Measurements from ENCODE around the gene PRDM16. TPM values are rescaled to one million over a fixed set of nuclear protein-coding genes. Genes with fewer than 3 reads are reported as not detected.

The PRDM16 gene
- total RNA-seq, 1 experiment from 2014 or later: 1.6 TPM

- H3K4me3 Mint-ChIP-seq: peak overlapping the region; percentile 74
- no peaks in the 10 kb centered on the region for H3K9me3 Mint-ChIP-seq
- DNase-seq (ENCODE audit: low spot score) (peak; percentile 88), ATAC-seq (peak; percentile 74)
- no peaks in the 10 kb centered on the region; the same call in 1 of the 2 replicates for H3K27me3 Mint-ChIP-seq (ENCODE audit: low read depth)
- ChIA-PET POLR2A (interaction anchor here (0.9 kb wide), 1 partner anchor 17 kb away, joined by 4 read pairs; no protein-coding TSS in a partner anchor), CTCF (interaction anchor here (0.7 to 3.8 kb wide), 3 partner anchors 18 to 47 kb away, joined by 3 to 165 read pairs (median 5); no protein-coding TSS in a partner anchor)
- H3K27ac Mint-ChIP-seq: peak overlapping the region; percentile 70
- 0 out of 2 replicates have a peak, but pooled peaks cover 2% of the 10 kb centered on the region for H3K36me3 Mint-ChIP-seq
- H3K4me1 Mint-ChIP-seq: peaks cover 14% of the 10 kb centered on the region
- TF ChIP-seq USF2 (CRISPR knock-in tag; IDR thresholded peaks at IDR 0.05): no peak
- no peak for TF ChIP-seq ZNF219 (CRISPR knock-in tag; IDR thresholded peaks at IDR 0.05; ENCODE audit: borderline replicate concordance)
- TF ChIP-seq TP53 (CRISPR knock-in tag; IDR thresholded peaks at IDR 0.05): no peak
- no peak for TF ChIP-seq ZMAT4 (CRISPR knock-in tag; IDR thresholded peaks at IDR 0.05)
- TF ChIP-seq TEAD1 (CRISPR knock-in tag; IDR thresholded peaks at IDR 0.05): 0 out of 2 replicates have a peak, but pooled peaks have one; percentile 9
- TF ChIP-seq FOXP4 (CRISPR knock-in tag; IDR thresholded peaks at IDR 0.05): no peak
- TF ChIP-seq ZBTB21 (CRISPR knock-in tag; IDR thresholded peaks at IDR 0.05; ENCODE audit: borderline replicate concordance): no peak
- no peak for TF ChIP-seq FOXP1 (CRISPR knock-in tag; IDR thresholded peaks at IDR 0.05; ENCODE audit: borderline replicate concordance)
- TF ChIP-seq ZNF138 (CRISPR knock-in tag; conservative IDR thresholded peaks at IDR 0.05): no peak
- no peak for TF ChIP-seq ATF1 (CRISPR knock-in tag; IDR thresholded peaks at IDR 0.05)
- TF ChIP-seq SP1 (CRISPR knock-in tag; conservative IDR thresholded peaks at IDR 0.05): peak; percentile 58; the same call in 1 of the 2 replicates
- TF ChIP-seq ZNF121 (CRISPR knock-in tag; IDR thresholded peaks at IDR 0.05): no peak
- TF ChIP-seq PRDM15 (CRISPR knock-in tag; IDR thresholded peaks at IDR 0.05): no peak
- TF ChIP-seq AR (CRISPR knock-in tag; IDR thresholded peaks at IDR 0.05): no peak
- TF ChIP-seq NR3C1 (CRISPR knock-in tag; conservative IDR thresholded peaks at IDR 0.05; ENCODE audit: low read depth): no peak
- TF ChIP-seq FOXK1 (CRISPR knock-in tag; IDR thresholded peaks at IDR 0.05): peak; percentile 11; the same call in 1 of the 2 replicates
- no peak for TF ChIP-seq HMGA2 (CRISPR knock-in tag; IDR thresholded peaks at IDR 0.05)
- no peak for TF ChIP-seq IRF1 (CRISPR knock-in tag; IDR thresholded peaks at IDR 0.05)
- no peak for TF ChIP-seq MXD4 (CRISPR knock-in tag; IDR thresholded peaks at IDR 0.05; ENCODE audit: borderline replicate concordance)
- no peak for TF ChIP-seq ZNF317 (CRISPR knock-in tag; IDR thresholded peaks at IDR 0.05; ENCODE audit: borderline replicate concordance, low read depth)
- no peak for TF ChIP-seq PREB (CRISPR knock-in tag; IDR thresholded peaks at IDR 0.05; ENCODE audit: borderline replicate concordance)
- peak; percentile 43; the same call in 1 of the 2 replicates for TF ChIP-seq MAX (CRISPR knock-in tag; IDR thresholded peaks at IDR 0.05)
- no peak for TF ChIP-seq ZSCAN18 (CRISPR knock-in tag; IDR thresholded peaks at IDR 0.05)
These were observed 386.0 kb downstream of the PRDM16 start for GRCh38 chr1:3454811-3455618.
